Umbilical cord (tissue), 2 donors: Measurements from ENCODE around the gene CKS2. TPM values are rescaled to one million over a fixed set of nuclear protein-coding genes. Genes with fewer than 3 reads are reported as not detected.

Source experiments
- DNase-seq: peaks from one replicate; pipeline ENCODE4 v3.0.0-alpha.2; 2015; ENCODE audit warnings: low spot score
- total RNA-seq: library from RNA; depleted of rRNA; stranded (reverse); fragments of >200 nt; gene quantifications from one replicate; pipeline ENCODE4 v1.2.3, GENCODE V29; 2014; ENCODE audit warnings: low replicate concordance; ENCODE audit not compliant: insufficient read depth

CKS2 gene
- total RNA-seq, 1 donor from 2014 or later: 8.4 TPM

DNA sequence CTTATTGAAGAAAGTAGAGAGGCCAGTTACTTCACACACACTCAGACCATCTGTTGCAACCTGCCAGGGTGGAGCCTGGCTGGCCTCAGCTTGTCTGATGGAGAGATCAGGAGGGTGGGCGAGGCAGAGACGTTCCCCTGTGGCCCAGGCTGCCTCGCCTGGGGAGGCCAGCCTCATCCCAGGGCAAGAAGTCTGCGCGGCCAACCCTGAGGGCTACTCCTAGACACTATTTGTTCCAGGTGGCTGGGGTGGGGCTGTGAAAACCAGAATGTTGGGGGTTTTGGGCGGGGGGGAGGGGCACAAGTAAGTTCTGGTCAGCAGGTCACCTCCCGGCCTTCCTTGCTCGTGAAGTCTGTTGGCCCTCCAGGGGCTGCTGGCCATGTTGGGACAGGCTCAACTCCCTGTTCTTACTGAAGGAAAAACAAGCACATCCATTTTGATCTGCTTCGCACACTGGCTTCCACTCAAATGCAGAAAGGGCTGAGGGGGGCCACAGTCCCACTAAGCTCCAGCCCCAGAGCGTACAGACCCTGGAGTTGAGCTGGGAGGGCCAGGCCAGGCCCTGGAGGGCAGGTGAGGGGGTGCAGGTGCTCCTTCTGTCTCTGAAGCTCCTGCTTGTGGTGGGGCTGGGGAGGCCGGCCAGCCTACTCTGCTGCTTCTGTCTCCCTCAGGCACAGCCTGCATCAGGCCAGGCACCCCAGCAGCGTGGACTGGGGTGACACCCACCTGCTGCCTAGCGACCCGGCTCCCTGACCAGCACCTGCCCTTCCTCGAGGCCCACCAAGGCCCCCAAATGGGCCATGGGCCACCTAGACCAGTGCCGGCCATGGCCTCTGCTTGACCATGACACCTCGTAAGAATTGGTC is 53.9 kb downstream of the CKS2 start:
- no peak for DNase-seq

DNA sequence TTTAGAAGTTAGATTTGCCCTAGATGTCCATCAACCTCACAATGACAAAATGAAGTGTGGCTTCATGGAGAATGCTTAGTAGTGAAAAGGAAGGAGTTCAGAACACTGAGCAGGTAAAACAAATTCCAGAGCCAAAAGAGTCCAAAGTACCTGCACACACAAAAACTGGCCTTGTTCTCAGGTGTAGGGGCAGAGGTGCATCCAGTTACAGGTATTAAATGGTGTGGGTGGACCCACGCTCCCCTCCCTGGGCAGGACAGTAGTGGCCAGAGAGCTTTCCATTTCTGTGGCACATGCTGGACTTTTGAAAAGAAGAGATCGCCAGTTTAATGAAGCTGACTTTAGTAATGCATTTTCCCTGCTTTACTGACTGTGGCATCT is 54.5 kb downstream of the CKS2 start:
- no peak for DNase-seq

Other genes starting within 250 kb of the CKS2 start
- gene SHC3, start 132.4 kb upstream of the CKS2 start, total RNA-seq: 3.1 TPM
- gene SECISBP2, start 7.3 kb downstream of the CKS2 start, total RNA-seq: 79.0 TPM
- gene SEMA4D, start 186.9 kb downstream of the CKS2 start, total RNA-seq: 28.2 TPM